GM19467 (cell line): ENCODE data around the gene ADSL.

Experiments
- ATAC-seq: cut with Tn5 transposase; IDR thresholded peaks from one replicate; pipeline ENCODE4 v1.9.1; 2021; ENCODE audit warnings: mild to moderate bottlenecking, moderate library complexity; ENCODE audit not compliant: unreplicated experiment

Gene ADSL

DNA sequence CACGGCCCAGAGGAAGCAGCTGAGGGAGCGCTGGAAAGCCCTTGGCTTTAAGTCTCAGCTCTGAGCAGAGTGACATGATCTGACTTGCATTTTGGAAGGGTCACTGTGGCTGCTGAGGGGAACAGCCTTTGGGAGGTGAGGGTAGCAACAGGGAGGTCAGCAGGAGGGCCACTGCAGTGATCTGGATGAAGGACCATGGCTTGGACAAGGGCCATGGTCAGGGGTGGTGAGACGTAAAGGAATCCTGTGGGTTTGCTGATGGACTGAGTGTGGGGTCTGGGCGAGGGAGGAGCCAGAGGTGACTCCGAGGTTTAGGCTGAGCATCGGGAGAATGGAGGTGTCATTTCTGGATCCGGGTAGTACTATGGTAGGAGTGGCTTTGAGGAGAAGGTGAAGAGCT is 57.4 kb downstream of the ADSL start:
- ATAC-seq, result no peak

- no peak for ATAC-seq
Measured at GRCh38 chr22:40404251-40405177, 58.2 kb downstream of the ADSL start.

DNA sequence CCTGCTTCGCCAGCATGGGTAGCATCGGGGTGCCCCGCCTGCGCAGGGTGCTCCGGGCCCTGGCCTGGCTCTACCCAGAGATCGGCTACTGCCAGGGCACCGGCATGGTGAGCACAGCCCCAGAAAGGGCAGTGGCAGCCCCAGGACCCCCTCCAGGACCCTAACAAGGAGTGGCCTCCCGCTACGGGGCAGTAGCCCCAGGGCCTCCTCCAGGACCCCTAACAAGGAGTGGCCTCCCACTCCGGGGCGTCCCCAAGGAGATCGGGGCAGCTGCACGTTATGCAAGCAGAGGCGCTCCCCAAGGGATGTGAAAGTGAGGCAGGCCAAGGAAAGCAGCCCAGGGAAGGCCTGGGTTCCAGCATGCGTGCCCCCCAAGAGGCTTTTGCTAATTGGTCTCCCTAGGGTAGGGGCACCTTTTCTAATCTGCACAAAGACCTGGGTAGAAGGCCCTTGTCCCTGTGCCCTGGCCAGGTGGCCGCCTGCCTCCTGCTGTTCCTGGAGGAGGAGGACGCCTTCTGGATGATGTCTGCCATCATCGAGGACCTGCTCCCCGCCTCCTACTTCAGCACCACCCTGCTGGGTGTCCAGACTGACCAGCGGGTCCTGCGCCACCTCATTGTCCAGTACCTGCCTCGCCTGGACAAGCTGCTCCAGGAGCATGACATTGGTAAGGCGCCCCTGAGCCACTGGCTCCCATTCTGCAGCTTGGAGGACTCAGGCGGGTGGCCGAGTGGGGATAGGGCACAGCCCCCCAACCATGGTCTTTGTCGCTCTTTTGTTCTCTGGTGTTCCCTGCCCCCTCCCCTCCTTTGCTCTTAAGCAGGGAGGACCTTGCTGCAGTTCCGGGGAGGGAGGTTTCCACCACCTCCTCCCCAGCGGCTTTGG is 59.1 kb downstream of the ADSL start:
- no peak for ATAC-seq

GRCh38 chr22:40406063-40406890 is 60.0 kb downstream of the ADSL start:
- no peak for ATAC-seq

DNA sequence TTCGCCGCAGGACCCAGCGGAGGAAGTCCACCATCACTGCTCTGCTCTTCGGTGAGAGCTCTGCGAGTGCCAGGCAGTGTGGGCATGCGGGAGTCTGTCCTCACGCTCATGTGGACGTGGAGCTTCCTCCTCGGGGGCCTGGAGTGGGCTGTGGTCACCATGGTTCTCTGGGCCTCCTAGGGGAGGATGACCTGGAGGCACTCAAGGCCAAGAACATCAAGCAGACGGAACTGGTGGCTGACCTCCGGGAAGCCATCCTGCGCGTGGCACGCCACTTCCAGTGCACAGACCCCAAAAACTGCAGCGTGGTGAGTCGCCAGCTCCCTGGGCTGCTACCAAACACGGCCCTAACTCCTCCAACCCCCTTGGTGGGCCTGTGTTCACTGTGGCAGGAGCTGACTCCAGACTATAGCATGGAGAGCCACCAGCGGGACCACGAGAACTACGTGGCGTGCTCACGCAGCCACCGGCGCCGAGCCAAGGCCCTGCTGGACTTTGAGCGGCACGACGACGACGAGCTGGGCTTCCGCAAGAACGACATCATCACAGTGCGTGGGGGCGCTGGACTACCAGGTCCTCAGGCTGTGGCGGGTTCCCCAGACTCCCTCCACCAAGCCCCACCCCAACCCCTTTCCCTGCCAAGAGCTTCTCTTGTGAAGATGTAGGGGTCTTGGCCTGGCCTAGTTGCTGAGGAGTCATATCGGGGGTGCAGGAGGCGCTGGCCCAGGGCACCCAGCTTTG is 60.9 kb downstream of the ADSL start:
- no peak for ATAC-seq

DNA sequence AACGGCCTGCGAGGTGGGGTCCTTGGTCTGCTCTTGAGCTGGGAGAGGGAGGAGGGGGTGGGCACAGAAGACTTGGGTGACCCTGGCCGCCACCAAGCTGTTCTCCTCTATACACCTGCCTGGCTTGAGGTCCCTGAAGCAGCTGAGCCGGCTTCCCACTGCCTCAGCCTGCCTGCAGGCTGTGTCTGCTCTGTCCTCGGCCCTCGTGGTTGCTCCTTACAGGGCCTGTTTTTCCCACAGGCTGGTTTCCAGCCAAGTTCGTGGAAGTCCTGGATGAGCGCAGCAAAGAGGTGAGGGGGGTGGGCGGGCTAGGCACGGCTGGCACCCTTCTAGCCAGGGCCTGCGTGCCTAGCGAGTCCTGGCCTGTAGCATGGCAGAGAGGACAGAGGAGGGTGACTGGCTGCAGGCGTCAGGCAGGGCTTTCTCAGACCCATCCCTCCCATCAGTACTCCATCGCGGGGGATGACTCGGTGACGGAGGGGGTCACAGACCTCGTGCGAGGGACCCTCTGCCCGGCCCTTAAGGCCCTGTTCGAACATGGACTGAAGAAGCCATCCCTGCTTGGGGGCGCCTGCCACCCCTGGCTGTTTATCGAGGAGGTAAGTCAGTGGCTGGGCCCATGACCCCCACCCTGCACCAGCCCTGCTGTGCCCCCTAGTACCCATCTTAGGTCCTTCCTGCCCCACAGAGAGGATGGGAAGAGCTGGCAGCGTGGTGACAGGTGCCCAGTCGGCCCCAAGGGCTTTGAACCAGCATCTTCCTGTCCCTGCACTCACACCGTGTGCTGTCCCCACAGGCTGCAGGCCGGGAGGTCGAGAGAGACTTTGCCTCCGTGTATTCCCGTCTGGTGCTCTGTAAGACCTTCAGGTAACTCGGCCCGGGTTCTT is 61.8 kb downstream of the ADSL start:
- ATAC-seq, result no peak

DNA sequence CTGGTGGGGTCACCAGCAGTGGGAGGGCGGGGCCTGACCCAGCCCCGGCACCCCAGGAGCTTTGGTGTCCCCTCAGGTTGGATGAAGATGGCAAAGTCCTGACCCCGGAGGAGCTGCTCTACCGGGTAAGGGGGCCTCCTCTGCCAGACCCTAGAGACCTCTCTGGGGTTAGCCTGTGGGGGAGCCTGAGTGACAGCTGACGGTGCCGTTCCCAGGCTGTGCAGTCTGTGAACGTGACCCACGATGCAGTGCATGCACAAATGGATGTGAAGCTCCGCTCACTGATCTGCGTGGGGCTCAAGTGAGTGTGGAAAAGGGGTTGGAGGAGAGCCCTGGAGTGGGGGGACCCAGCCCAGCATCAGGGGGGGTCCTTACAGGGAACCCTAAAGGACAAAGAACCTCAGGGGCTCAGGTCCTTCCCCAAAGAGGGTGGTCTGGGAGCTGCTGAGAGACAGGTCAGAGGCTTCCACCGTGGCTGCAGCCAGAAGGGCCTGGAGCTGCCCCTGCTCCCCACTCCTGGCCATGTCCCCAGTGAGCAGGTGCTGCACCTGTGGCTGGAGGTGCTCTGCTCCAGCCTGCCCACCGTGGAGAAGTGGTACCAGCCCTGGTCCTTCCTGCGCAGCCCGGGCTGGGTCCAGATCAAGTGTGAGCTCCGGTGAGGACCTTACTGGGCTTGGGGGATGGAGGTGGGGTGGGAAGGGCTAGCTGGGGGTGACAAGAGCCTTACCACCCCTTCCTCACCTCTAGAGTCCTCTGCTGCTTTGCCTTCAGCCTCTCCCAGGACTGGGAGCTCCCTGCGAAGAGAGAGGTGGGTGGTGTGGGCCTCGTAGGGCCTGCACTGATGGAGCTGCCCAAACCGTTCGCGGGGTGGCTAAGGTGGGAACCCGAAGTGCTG is 62.7 kb downstream of the ADSL start:
- ATAC-seq, result no peak

- no peak for ATAC-seq
Measured at GRCh38 chr22:40409613-40410113, 63.4 kb downstream of the ADSL start.

DNA sequence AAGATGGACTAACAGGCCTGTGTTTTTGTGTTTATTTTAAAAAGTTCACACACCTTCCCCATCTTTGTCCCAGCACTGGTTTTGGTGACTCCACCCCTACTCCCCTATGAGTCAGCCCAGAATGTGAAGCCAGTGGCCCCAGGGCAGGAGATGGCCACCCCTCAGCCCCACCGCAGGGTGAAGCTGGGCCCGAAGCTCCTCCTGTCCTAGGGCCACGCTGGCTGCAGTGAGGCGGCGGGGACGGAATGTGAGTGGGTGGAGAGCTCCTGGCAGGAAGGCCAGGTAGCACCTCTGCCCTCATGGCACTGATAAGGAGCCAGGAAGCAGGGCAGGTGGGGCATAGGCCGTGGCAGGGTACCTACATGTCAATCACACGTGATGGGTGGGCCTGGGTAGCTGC is 64.0 kb downstream of the ADSL start:
- ATAC-seq, result no peak

DNA sequence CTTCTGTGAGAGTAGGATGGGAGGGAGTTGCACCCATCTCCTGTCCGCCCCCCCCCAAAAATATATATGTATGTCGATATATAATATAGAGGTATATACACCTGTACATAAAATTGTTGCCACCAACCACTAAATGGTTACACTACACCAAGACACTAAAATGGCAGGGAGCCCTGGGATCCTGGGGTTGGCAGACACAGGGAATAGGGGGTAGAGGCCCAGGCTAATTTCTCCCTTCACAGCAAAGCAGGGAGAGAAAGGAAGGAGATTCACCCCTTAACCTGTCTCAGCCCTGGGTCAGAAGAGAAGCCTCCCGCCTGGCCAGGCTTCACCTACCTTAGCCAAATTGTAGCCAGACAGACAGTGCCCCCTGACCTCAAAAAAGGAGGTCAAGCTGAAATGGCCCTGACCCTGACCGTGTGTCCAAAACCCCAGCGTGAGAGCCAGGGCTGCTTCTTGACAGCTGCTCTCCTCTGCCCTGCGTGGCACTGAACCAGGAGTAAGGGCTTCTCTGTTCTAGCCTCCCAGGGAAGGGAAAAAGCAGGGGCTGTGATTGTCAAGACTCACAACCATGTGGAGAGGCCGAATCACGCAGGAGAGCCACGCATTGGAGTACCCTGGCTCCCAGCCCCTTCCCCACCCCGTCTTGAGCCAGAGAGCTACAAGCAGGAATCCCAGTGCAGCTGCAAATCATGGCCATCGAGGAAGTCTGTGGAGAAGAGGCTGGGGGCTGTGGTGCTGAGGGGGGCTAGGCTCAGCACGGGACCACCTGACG is 64.6 kb downstream of the ADSL start:
- no peak for ATAC-seq

DNA sequence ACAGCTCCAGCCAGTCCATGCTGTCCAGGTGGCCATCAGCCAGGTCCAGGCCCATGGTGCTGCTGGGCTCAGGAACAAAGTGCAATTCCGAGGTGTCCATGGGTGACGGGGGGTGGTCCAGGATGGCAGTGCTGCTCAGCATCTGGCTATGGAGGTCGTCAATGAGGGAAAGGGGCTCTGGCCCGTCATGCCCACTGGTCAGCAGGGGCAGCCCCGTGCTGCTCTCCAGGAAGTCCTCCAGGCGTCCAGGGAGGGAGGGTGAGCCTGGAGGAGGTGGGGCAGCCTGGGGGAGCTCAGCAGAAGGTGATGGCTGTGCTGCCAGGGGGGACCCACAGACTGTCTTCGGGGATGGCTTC is 65.2 kb downstream of the ADSL start:
- ATAC-seq, result no peak

- no peak for ATAC-seq
Measured at GRCh38 chr22:40412441-40412840, 66.1 kb downstream of the ADSL start.

DNA sequence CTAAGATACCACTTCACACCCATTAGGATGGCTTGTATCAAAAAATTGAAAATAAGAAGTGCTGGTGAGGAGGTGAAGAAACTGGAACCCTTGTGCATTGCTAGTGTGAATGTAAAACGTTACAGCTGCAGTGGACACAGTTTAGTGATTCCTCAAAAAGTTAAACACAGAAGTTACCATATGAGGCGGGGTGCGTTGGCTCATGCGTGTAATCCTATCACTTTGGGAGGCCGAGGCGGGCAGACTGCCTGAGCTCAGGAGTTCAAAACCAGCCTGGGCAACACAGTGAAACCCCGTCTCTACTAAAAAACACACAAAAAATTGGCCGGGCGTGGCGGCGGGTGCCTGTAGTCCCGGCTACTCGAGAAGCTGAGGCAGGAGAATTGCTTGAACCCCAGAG is 67.6 kb downstream of the ADSL start:
- no peak for ATAC-seq

GRCh38 chr22:40414311-40414710 is 68.0 kb downstream of the ADSL start:
- ATAC-seq, result no peak

DNA sequence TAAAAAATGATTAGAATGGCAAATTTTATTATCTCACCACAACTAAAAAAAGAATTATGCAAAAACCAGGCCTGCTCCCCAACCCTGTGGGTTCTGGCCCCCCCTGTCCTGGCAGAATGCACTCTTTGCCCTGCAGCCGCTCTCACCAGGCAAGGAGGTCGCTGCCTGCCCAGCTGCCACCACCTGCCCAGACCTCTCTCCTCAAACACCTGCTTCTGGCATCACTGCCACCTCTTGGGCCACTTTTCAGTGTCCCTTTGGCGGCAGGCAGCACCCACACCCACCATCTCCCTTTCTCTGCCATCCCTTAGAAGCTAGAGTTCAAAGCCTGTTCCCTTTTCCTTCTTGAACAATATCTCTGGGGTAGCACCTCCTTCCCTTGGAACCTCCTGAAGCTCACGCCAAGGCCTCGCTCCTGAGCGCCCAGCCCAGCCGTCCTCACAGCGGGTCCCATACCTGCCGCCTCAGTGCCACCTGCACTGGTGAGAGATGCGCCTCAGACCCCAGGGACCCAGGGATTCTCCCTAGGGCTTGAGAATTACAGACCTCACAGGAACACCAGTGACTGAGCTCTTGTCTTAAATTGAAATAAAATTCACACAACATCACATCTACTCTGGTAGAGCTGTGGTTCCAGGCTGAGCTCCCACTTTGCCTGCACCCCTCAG is 68.7 kb downstream of the ADSL start:
- no peak for ATAC-seq

GRCh38 chr22:40415531-40416266 is 69.4 kb downstream of the ADSL start:
- no peak for ATAC-seq
